SK-N-SH treated with all-trans-retinoic acid at 6 μM for 48 hours (cell line): ENCODE measurements around the gene CBFB.

Experiments used
- ATAC-seq: fragments of 200-7000 bp; cut with Tn5 transposase; 3 replicates; pipeline ENCODE4 v1.9.1; 2020; ENCODE audit warnings: mild to moderate bottlenecking, moderate library complexity
- ARNTL ChIP-seq: fragments of 450-650 bp; formaldehyde crosslinking; IDR thresholded peaks from 2 replicates; pipeline ENCODE4 v1.5.0; 2020; ENCODE audit warnings: low read depth, mild to moderate bottlenecking, moderate library complexity, borderline replicate concordance
- CREB5 ChIP-seq: fragments of 250-450 bp; sonication (Bioruptor Pico); IDR thresholded peaks from 2 replicates; pipeline ENCODE4 v1.5.1; 2020; ENCODE audit warnings: low read depth, mild to moderate bottlenecking, moderate library complexity
- CSDC2 ChIP-seq: fragments of 250-450 bp; sonication (Bioruptor Pico); IDR thresholded peaks from 2 replicates; pipeline ENCODE4 v1.5.0; 2020; ENCODE audit warnings: mild to moderate bottlenecking, moderate library complexity
- CSRNP3 ChIP-seq: fragments of 250-450 bp; sonication (Bioruptor Pico); IDR thresholded peaks from 2 replicates; pipeline ENCODE4 v1.5.1; 2021; ENCODE audit warnings: mild to moderate bottlenecking, moderate library complexity
- ESRRG ChIP-seq: fragments of 250-450 bp; sonication (Bioruptor Pico); IDR thresholded peaks from 2 replicates; pipeline ENCODE4 v1.6.1; 2021; ENCODE audit warnings: mild to moderate bottlenecking
- GLIS3 ChIP-seq: fragments of 250-450 bp; sonication (Bioruptor Pico); IDR thresholded peaks from 2 replicates; pipeline ENCODE4 v1.5.0; 2020; ENCODE audit warnings: mild to moderate bottlenecking, moderate library complexity
- ISL1 ChIP-seq: fragments of 250-450 bp; sonication (Bioruptor Pico); IDR thresholded peaks from 2 replicates; pipeline ENCODE4 v2.1.2; 2022; ENCODE audit warnings: mild to moderate bottlenecking, moderate library complexity
- OSR1 ChIP-seq: fragments of 250-450 bp; sonication (Bioruptor Pico); IDR thresholded peaks from 2 replicates; pipeline ENCODE4 v1.8.0; 2022; ENCODE audit warnings: moderate library complexity, mild to moderate bottlenecking, inconsistent platforms
- PATZ1 ChIP-seq: fragments of 250-450 bp; sonication (Bioruptor Pico); IDR thresholded peaks from 2 replicates; pipeline ENCODE4 v1.8.0; 2020; ENCODE audit warnings: mild to moderate bottlenecking, moderate library complexity, borderline replicate concordance
- POU6F1 ChIP-seq: fragments of 250-450 bp; sonication (Bioruptor Pico); IDR thresholded peaks from 2 replicates; pipeline ENCODE4 v1.8.0; 2021; ENCODE audit warnings: low read depth, mild to moderate bottlenecking, moderate library complexity, borderline replicate concordance
- PPARA ChIP-seq: fragments of 250-450 bp; sonication (Bioruptor Pico); IDR thresholded peaks from 2 replicates; pipeline ENCODE4 v1.5.0; 2020; ENCODE audit warnings: mild to moderate bottlenecking, borderline replicate concordance
- SNAI2 ChIP-seq: fragments of 250-450 bp; sonication (Bioruptor Pico); IDR thresholded peaks from 2 replicates; pipeline ENCODE4 v1.5.0; 2020; ENCODE audit warnings: mild to moderate bottlenecking, moderate library complexity
- TOX ChIP-seq: fragments of 250-450 bp; sonication (Bioruptor Pico); IDR thresholded peaks from 2 replicates; pipeline ENCODE4 v1.8.0; 2021; ENCODE audit warnings: mild to moderate bottlenecking, moderate library complexity, borderline replicate concordance
- TSHZ2 ChIP-seq: fragments of 250-450 bp; sonication (Bioruptor Pico); IDR thresholded peaks from 2 replicates; pipeline ENCODE4 v1.5.0; 2020; ENCODE audit warnings: mild to moderate bottlenecking, moderate library complexity
- ZC3H10 ChIP-seq: fragments of 250-450 bp; sonication (Bioruptor Pico); IDR thresholded peaks from 2 replicates; pipeline ENCODE4 v1.5.1; 2021; ENCODE audit warnings: mild to moderate bottlenecking, moderate library complexity
- ZFP3 ChIP-seq: fragments of 250-450 bp; sonication (Bioruptor Pico); IDR thresholded peaks from 2 replicates; pipeline ENCODE4 v1.5.0; 2020; ENCODE audit warnings: mild to moderate bottlenecking, moderate library complexity
- ZFP30 ChIP-seq: fragments of 450-650 bp; formaldehyde crosslinking; IDR thresholded peaks from 2 replicates; pipeline ENCODE4 v1.5.0; 2022; ENCODE audit warnings: mild to moderate bottlenecking, moderate library complexity
- ZNF565 ChIP-seq: fragments of 450-650 bp; formaldehyde crosslinking; conservative IDR thresholded peaks from 2 replicates; pipeline ENCODE4 v1.5.0; 2020; ENCODE audit warnings: low read depth, mild to moderate bottlenecking, moderate library complexity
- ZNF8 ChIP-seq: fragments of 450-650 bp; formaldehyde crosslinking; IDR thresholded peaks from 2 replicates; pipeline ENCODE4 v1.5.0; 2020; ENCODE audit warnings: mild to moderate bottlenecking, moderate library complexity

CBFB gene

GRCh38 chr16:67137605-67138004, 108.7 kb downstream of the CBFB start:
- ATAC-seq, result no peak
- TF ChIP-seq TOX (CRISPR knock-in tag) (no peak), ZFP30 (CRISPR knock-in tag) (no peak), ISL1 (no peak), CSDC2 (CRISPR knock-in tag) (no peak), POU6F1 (CRISPR knock-in tag) (no peak), ZNF8 (CRISPR knock-in tag) (no peak), SNAI2 (CRISPR knock-in tag) (no peak), TSHZ2 (CRISPR knock-in tag) (no peak), ZFP3 (CRISPR knock-in tag) (no peak), PATZ1 (CRISPR knock-in tag) (no peak), ZNF565 (CRISPR knock-in tag) (no peak), ESRRG (CRISPR knock-in tag) (no peak), ARNTL (CRISPR knock-in tag) (no peak), OSR1 (CRISPR knock-in tag) (no peak)

- TF ChIP-seq ZNF565 (CRISPR knock-in tag), result no peak
- TF ChIP-seq ZFP3 (CRISPR knock-in tag), result no peak
- no peak for TF ChIP-seq TOX (CRISPR knock-in tag)
- TF ChIP-seq ZC3H10 (CRISPR knock-in tag), result no peak
- no peak for TF ChIP-seq SNAI2 (CRISPR knock-in tag)
- no peak for TF ChIP-seq ISL1
- TF ChIP-seq GLIS3, result no peak
- TF ChIP-seq CSRNP3 (CRISPR knock-in tag), result no peak
- no peak for TF ChIP-seq ZFP30 (CRISPR knock-in tag)
- no peak for TF ChIP-seq CREB5
- no peak for TF ChIP-seq ZNF8 (CRISPR knock-in tag)
- no peak for TF ChIP-seq PPARA (CRISPR knock-in tag)
- TF ChIP-seq TSHZ2 (CRISPR knock-in tag), result no peak
- TF ChIP-seq OSR1 (CRISPR knock-in tag), result no peak
- TF ChIP-seq ARNTL (CRISPR knock-in tag), result no peak
- no peak for ATAC-seq
These were observed 112.4 kb downstream of the CBFB start for GRCh38 chr16:67141391-67141790.
